ENCODE data around the gene DCST2.

Gene DCST2

GRCh38 chr1:155023627-155024026 lies 10.0 kb downstream of the DCST2 start:
- DNase-seq = no peak

- DNase-seq = no peak
Observed at GRCh38 chr1:155022927-155023236, 10.7 kb downstream of the DCST2 start.

- no peak for DNase-seq
Observed at GRCh38 chr1:155022136-155022926, 11.2 kb downstream of the DCST2 start.

- no peak for DNase-seq
Observed at GRCh38 chr1:155019377-155020245, 14.0 kb downstream of the DCST2 start.

GRCh38 chr1:155018617-155019348 lies 14.8 kb downstream of the DCST2 start:
- no peak for DNase-seq

GRCh38 chr1:155017946-155018316 lies 15.7 kb downstream of the DCST2 start:
- no peak for DNase-seq

GRCh38 chr1:155017041-155017945 lies 16.3 kb downstream of the DCST2 start:
- DNase-seq = peak; percentile 40

- no peak for DNase-seq
Observed at GRCh38 chr1:155016231-155016831, 17.2 kb downstream of the DCST2 start.

- DNase-seq = no peak
Observed at GRCh38 chr1:155015527-155016230, 17.9 kb downstream of the DCST2 start.

GRCh38 chr1:155014709-155015508 lies 18.7 kb downstream of the DCST2 start:
- DNase-seq = no peak

- DNase-seq = no peak
Observed at GRCh38 chr1:155013632-155014031, 19.9 kb downstream of the DCST2 start.

GRCh38 chr1:155012776-155013602 lies 20.6 kb downstream of the DCST2 start:
- DNase-seq = no peak

GRCh38 chr1:155012026-155012546 lies 21.5 kb downstream of the DCST2 start:
- DNase-seq = peak; percentile 91

- DNase-seq = no peak
Observed at GRCh38 chr1:155011437-155012025, 22.1 kb downstream of the DCST2 start.

GRCh38 chr1:155011004-155011416 lies 22.6 kb downstream of the DCST2 start:
- DNase-seq = no peak

GRCh38 chr1:155010211-155010918 lies 23.2 kb downstream of the DCST2 start:
- no peak for DNase-seq

GRCh38 chr1:155009742-155010141 lies 23.8 kb downstream of the DCST2 start:
- DNase-seq = no peak

GRCh38 chr1:155009221-155009711 lies 24.3 kb downstream of the DCST2 start:
- DNase-seq = no peak
